ENCODE results near the gene CNOT8.

The CNOT8 gene

DNA sequence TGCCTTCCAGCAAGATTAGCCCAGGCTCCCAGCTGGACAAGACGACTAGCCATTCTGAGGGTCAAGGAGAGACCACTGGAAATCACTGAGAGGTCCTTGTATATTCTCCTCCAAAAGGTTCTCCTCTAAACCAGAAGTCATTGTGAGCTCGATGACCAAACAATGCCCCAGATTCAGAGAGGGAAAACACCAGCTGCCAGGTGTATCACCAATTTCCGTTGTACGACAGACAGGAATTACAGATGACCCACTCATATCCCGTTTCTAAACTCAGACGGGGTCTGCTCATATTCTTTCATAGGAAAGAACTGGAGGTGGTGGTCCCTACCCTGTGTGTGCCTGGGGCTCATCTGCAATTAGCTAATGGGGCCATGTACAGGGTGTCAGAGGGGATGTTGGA is 22.2 kb upstream of the CNOT8 start:
- no peak for DNase-seq

DNA sequence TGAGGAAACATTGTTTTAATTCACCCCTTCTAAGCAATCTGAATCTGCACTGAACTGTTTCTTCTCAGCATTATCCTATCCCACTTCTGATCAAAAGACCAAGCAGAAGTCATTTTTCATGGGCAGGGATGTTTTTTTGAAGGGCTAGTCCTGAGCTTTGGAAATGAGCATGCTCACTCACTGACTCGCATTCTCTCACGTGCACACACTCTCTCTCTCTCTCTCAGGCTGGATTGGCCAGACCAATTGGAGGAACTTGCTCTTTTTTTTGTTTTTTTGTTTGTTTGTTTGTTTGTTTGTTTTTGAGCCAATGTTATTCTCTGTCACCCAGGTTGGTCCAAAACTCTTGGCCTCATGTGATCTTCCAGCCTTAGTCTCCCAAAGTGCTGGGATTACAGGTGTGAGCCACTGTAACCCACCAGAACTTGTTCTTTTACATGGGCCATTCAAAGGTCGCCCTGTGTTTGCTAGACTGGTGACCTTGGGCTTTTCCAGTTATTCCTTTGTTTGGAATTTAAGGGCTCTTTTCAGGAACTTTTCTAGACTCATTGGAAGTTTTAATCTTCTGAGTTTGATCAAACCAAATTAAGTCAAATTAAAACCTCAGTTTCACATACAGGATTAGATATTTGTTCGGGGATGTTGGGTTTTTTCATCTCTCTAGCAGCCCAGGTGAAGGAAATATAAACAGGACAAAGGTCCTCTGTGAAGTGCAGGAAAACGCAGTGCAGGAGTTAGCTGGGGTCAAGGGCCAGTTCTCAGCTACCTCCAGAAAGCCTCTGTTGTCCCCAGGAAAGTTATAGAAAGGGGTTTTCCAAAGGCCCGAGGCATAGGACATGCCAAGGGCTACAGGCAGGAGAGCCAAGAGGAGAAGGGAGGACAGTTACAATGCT is 21.2 kb upstream of the CNOT8 start:
- DNase-seq: no peak

DNA sequence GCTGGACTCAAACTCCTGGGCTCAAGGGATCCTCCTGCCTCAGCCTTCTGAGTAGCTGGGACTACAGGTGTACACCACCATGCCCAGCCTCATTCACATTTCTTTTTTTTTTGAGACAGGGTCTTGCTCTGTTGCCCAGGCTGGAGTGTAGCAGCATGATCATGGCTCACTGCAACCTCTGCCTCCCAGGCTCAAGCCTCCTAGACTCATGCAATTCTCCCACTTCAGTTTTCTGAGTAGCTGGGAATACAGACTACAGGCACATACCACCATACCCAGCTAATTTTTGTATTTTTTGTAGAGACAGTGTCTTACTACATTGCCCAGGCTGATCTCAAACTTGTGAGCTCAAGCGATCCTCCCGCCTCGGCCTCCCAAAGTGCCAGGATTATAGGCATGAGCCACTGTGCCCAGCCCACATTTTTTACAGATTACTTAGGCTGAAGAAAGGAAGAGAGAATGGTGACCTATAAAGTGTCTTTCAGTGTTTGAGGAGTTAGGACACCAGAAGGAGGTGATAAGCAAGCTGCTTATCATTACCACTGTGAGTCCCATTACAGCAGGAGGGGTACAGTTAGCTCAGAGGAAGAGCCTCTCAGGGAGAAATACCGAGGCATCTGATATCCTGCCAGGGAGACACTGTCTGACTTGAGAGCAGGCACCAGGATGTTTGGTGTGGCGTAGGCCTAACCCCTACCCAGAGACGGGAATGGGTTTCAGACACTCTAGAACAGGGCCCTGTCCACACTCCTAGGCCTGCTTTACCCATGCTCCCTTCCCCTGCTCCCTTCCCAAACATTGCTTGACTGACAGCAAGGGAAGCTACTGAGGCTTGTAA is 17.8 kb upstream of the CNOT8 start:
- DNase-seq: no peak

DNA sequence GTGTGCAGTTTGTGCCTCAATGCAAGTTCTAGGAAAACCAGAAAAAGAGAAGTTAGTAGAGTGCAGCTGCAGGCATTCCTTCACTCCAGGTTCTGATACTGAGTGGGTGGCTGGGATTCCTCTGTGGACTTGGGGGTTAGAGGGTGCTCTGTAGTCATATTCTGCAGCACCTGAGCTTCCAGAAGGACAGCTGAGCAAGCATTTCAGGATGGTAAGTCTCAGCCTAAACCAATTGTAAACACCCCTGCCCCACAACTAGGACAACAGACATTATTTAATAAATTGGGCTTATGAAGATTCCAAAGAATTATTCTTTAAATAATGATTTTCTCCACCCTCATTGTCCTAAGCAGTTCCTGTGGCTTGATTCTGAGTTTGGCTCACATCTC is 17.2 kb upstream of the CNOT8 start:
- DNase-seq: no peak

DNA sequence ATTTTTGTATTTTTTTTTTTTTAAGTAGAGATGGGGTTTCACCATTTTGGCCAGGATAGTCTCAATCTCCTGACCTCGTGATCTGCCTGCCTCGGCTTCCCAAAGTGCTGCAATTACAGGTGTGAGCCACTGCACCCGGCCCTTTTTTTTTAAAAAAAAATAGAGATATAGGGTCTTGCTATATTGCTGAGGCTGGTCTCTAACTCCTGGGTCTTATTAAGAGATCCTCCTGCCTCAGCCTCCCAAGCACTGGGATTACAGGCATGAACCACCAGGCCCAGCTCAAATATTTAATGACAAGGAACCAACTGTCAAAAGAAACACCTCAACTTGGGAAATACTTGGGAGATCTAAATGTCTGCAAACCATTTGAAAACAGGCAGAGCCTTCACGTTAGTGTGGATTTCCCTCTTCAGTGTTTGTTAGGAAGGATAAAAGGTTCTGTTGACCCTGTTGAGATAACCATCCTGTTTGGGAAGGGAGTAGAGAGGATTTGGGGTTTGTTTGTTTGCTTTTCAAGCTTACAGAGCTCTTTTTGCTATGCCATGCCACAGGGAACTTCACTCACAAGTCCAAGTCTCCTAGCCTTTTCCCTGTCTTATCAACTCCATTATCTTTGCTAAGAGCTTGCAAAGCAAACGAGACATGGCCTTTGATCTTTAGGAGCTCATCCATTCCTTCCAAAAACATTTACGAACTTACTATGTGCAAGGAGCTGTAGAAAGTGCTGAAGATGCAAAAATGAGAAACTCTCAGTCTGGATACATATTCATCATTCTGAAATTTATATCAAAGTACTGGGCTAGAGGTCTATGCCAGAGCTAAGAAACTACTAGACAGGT is 15.5 kb upstream of the CNOT8 start:
- no peak for DNase-seq

DNA sequence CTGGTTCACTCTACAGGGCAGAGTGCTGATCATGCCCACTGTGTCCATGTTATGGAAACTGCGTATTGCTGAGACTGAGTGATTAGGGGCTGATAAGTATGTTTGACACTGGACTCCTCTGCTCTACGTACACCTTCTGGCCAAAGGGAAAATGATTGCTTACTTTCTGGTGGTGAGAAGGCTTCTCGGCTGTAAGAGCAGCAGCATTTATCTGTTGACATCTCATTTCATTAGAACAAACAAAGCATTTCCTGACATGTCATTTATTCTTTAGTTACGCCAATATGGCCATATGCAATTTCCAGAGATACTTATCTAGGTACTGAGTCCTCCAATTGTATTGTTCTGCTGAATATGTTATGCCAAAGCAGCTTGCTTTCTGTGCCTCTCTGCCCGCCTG is 13.6 kb upstream of the CNOT8 start:
- DNase-seq: no peak

DNA sequence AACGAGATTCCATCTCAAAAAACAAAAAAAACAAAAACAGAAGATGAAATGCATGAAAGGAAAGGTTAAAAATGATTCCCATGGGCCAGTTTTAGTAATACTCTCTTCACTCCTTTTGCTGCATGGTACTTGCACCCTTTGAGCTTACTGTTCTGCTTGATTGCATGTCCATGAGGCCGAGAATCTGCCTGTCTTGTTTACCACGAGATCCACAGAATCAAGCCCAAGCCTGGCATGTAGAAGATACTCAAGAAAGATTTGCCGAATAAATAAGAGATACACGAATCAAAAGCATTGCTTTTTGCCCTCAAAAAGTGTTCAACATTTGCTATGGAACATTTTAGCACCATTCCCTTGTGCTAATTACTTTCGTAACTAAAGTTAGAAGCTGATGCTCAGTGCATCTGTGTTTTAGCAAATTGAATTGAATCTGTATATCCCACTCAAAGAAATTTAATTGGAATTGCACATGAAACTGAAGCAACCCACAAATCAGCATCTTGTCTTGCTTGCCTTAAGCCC is 9.1 kb upstream of the CNOT8 start:
- DNase-seq: no peak

DNA sequence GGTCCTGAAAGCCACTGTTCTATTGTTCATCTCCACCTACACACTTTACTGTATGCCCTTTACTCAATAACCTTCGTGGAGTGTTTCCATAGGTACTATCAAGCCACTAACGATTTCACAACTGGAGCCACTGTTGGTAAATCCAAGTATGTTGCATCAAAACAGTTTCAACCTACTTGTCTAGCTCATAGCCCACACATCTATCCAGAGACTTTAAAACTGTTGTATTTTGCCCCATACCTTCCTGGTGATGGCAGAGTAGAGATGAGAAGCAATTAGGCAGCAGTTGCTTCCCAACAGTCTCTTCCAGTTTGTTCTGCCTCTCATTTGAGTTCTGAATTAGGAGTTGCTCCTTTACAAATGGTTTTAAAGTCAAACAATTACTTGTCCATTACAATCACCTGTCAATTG is 8.6 kb upstream of the CNOT8 start:
- no peak for DNase-seq

DNA sequence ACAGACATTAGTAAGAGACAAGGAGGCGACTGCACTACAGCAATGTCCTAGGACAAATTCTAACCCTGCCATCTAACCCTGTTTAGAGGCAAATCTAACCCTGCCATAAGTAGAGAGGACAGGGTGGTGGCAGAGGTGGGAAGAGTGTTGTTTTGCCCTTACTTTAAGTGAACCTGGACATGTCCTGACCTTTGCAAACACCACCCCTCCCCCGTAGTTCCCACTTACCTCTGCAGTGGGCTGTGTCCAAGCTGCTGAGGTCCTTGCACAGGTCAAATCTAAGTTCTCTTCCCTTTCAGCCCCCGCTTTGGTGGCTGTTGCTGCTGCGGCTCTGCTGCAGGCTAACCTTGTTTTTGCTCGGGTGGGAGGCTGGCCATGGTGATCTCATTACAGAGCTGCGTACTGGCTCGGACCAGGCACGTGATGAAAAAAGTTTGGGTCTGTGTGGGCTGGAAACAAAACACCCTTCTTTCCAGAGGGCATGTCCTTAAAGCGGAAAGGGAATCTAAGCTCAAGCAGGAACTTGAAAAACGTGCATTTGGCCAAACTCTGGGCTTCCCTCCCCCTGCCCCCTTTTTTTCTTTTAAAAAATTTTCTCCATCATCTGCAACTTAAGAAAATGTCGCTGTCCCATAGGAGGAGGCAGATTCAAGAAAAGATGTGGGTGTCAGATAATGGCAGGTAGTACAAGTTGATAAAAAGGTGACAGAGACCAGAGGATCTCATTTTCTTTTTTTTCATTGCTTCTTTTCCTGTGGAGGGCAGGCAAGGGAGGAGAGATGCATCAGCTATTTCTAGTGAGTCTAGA is 8.0 kb upstream of the CNOT8 start, which contains the start of gene FAXDC2:
Gene FAXDC2 (minus strand): TSS at position 349 of the 808 bp plus-strand sequence. CDS start 12,425 bp downstream, outside the sequence.
- DNase-seq: no peak

DNA sequence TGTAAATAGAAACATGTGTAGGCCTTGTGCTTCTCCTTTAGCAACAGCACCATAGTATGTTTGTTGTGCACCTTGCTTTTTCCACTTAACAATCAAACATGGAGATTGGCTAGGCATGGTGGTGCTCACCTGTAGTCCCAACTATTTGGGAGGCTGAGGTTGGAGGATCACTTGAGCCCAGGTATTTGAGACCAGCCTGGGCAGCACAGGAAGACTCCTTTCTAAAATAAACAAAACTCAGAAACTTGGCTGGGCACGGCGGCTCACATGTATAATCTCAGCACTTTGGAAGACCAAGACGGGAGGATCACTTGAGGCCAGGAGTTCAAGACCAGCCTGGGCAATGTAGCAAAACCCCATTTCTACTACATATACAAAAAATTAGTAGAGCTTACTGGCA is 7.1 kb upstream of the CNOT8 start:
- no peak for DNase-seq

DNA sequence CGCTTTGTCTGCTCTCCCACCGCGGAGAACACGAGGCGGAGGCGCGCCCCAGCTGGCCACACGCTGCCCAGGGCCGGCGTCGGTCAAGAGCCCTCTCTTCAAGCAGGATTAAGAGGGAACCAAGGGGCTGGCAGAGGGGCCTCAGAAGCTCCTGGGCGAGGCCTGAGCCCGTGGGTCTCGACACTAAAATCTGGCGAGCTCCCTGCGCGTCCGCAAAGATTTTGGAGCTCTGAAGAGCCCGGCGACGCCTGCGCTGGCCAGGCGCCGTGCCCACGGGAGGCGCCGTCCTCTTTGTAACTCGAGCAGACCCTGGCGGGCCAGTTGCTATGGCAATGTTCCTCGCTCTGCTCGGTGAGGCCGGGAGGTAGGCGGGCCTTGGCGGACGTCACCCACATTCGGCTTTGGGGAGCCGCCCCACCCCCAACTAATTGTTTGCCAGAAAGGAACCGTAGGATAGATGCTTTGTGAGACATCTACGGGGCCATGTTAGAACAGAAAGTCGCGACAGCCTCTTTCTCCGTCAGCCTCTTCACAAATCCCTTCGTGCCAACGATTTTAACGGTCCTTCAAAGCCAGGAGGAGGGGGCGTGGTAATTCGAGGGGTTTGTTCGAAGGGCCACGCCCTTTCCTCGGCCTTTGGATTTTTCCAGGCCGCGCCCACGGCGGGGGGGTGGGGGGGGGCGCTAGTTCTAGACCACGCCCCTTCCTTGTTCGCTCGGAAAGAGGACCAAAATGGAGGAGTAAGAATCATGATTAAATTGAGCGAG is 714 bp upstream of the CNOT8 start:
- peak; percentile 96 for DNase-seq

DNA sequence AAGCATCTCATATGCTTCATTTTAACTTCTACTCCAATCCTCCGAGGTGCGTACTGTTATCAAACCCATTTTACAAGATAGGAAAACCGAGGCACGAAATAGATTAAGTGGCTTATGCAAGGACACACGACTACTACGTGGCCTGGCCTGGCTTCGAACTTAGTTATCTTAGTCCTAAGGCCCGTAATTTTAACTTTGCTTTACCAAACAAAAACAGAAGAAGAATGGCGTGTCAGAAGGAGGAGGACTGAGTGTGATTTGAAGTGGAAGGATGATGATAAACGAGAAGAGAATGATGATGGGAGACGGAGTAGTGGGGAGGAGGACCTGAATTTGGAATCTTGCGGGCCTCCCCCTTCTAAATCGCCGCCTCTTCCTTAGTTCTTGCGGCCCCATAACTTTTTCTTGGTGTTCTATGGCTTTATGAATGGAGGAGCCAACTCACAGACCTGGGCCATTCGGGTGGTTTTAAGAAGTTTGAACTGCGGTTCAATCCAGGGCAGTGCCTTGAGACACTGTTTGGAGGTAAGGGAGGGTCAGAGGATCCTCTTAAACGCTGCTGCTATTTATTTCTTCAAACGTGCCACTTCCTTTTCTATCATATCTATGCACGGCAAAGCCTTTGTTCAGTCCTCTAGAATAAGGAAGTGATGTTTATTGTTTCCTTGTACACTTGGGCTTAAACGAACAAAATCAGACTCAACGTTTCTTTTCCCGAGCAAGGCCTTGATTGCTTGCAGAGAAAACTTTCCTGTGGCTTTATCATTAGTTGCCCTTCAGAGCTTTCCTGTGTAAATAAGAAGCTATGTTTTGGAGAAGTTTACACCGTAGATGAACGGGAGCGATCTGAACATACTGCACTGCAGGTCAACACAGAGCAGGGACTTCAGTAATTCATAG is 795 bp downstream of the CNOT8 start:
- no peak for DNase-seq

DNA sequence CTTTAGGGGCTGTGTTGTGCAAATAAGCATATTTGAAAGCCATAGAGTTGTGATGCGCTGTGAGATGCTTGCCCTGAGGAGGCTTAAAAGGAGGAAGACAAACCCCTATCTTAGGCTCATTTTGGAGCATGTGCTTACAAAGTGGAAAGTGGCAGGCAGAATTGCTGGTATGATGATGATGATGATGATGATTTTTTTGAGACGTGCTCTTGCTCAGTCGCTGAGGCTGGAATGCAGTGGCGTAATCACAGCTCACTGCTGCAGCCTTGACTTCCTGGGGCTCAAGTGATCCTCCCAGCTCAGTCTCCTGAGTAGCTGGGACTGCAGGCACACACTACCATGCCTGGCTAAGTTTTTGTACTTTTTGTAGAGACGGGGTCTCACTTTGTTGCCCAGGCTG is 1.7 kb downstream of the CNOT8 start:
- DNase-seq: no peak

DNA sequence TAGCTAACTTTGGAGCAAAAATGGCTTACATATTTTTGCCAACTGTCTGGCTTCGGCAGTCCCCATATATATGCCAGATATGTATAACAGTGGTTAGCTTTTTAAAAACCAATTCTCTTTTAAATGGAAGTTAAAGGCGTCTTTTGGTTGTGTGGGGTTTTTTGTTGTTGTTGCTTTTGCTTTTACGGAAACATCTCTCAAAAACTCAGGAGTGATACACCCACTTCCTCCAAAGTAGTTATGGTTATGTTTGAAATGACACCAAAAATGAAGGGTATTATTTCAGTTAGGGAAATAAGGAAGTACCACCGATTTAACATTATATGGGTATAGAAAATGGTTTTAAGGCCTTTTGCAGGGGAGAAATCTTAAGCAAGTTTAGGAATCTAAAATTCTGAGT is 2.3 kb downstream of the CNOT8 start:
- no peak for DNase-seq

DNA sequence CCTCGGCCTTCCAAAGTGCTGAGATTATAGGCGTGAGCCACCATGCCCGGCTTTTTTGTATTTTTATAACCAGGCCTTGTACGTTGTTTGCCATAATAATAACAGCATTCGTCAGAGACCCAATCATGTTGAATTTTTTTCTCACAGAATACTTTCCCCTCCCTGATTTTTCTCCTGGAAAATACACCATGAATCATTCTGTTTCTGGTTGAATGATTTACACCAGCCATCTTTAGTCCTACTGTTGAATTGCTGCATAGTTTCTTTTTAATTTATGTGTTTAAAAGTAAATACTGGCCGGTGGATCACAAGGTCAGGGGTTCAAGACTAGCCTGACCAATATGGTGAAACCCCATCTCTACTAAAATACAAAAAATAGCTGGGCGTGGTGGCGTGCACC is 3.5 kb downstream of the CNOT8 start:
- no peak for DNase-seq

DNA sequence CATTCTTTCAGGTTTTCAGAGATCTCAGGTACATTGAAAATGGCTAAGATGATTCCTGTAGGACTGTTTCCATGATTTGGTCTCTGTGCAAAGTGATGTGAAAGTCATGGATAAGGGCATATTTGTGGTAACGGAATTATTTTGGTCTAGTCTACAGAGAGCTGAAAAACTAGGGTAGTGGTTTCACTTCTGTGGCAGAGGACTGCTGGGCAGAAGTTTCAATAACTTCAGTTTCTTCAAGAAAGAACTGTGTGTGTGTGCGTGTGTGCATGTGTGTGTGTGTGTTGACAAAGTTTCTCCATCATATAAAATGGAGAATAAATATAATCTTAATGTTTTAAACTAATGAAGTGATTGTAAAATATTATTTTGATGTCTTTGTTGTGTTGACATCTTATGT is 4.3 kb downstream of the CNOT8 start:
- DNase-seq: no peak

DNA sequence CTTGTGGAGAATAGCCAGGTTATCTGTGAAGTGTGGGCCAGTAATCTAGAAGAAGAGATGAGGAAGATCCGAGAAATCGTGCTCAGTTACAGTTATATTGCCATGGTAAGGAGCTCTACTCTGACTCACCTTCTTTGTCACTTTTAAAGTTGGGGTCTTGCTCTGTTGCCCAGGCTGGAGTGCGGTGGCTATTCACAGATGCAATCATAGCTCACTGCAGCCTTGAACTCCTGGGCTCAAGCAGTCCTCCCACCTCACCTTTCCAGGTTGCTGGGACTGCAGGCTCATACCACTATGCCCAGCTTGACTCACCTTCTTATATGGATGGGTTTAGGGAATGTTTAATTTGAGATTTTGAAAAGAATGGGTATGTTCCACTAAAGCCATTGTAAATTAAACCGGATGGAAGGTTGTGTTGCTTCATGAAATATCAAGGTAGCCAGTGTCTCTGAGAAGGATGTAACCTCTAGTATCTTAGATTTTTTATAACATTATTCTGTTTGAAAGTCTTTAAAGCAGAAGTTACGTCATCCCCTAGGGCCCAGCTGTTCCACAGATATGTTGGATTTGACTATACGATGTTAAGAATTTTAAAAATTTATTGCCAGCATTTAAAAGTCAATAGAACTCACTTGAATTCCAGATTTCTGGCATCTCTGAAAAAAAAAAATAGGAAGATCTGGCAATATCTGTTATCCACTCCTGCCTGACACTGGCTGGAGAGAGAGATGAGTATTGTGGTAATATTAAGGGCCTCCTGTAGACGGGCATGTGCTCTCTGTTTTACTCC is 5.1 kb downstream of the CNOT8 start:
- no peak for DNase-seq

DNA sequence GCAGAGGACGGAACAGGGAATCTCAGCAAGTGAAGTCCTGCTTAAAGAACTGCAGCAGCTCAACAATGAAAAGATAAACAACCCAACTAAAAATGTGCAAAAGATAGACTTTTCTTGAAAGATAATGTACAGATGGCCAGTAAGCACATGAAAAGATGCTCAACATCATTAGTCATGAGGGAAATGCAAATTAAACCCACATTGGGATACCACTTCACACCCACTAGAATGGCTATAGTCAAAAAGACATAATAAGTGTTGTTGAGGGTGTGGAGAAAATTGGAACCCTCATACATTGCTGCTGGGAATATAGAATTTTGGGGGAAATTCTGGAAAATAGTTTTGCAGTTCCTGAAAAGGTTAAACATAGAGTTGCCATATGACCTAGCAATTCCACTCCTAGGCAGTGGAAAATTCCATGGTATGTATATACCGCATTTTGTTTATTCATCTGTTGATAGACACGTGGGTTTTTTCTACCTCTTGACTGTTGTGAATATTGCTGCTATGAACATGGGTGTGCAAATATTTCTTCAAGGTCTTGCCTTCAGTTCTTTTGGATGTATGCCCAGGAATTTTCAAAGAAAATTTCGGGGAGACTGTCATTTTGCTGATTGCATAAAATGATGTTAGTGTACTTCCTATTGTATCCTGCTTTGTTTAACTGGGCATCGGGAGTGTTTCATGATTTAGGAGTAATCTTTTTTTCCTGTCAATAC is 7.2 kb downstream of the CNOT8 start:
- no peak for DNase-seq

DNA sequence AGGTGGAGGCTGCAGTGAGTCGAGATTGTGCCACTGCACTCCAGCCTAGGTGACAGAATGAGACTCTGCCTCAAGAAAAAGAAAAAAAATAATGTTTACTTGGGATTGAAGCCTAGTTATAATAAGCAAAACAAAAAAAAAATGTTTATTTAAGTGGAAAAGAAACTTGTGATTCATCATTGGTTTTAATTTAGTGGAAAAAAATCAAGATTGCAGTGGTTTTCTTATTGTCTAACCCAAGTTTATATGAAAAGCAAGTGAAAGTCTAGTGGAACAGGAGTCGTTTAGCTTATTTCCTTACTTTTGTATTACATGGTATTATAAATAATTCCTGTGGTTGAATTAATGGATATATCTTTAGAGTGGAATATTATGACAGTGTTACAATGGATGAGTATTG is 8.4 kb downstream of the CNOT8 start:
- DNase-seq: no peak
